Gastrocnemius medialis (tissue), 4 donors: ENCODE data around the gene SMIM12. TPM values are rescaled to one million over a fixed set of nuclear protein-coding genes. Genes with fewer than 3 reads are reported as not detected.

Experiments
- ATAC-seq, 2 donors: fragments of 150-250 bp; one replicate each; pipeline ENCODE4 v1.9.1; 2016
- DNase-seq, 2 donors: peaks; one replicate each; pipeline ENCODE4 v3.0.0-alpha.2; 2019
- H3K27ac ChIP-seq, 4 donors: fragments of 200-600 bp; sonication (generic); 1 replicate in 1 of 4; 2 replicates in 3 of 4; pipeline ENCODE4 v1.5.1; 2016 to 2018; ENCODE audit warnings: mild to moderate bottlenecking in 2 of 4, moderate library complexity in 1 of 4
- H3K27me3 ChIP-seq, 3 donors: fragments of 200-600 bp; sonication (generic) in 2 of 3; 1 replicate in 1 of 3; 2 replicates in 2 of 3; pipeline versions ENCODE4 v1.5.1 to v1.6.0; 2016 to 2019; ENCODE audit warnings: mild to moderate bottlenecking in 1 of 3, moderate library complexity in 1 of 3
- H3K36me3 ChIP-seq, 2 donors: fragments of 200-600 bp; sonication (generic) in 1 of 2; one replicate each; pipeline ENCODE4 v1.5.1; 2017 to 2018
- H3K4me1 ChIP-seq, 2 donors: fragments of 200-600 bp; sonication (generic) in 1 of 2; one replicate each; pipeline ENCODE4 v1.5.1; 2016 to 2017; ENCODE audit warnings: mild to moderate bottlenecking in 2 of 2
- H3K4me3 ChIP-seq, 4 donors: fragments of 200-600 bp; sonication (generic) in 3 of 4; 1 replicate in 1 of 4; 2 replicates in 3 of 4; pipeline ENCODE4 v1.5.1; 2016 to 2019; ENCODE audit warnings: mild to moderate bottlenecking in 2 of 4
- H3K9me3 ChIP-seq, 3 donors: fragments of 200-600 bp; sonication (generic) in 2 of 3; 1 replicate in 1 of 3; 2 replicates in 2 of 3; pipeline ENCODE4 v1.5.1; 2016 to 2019
- POLR2A ChIP-seq, 2 donors: fragments of 450-650 bp; IDR thresholded peaks; one replicate each; pipeline ENCODE4 v1.6.1; 2017; ENCODE audit warnings: antibody characterized with exemption in 2 of 2, mild to moderate bottlenecking in 2 of 2, moderate library complexity in 2 of 2
- in situ Hi-C, 4 donors: fragments of 200-750 bp; cut with MboI; loops; one replicate each; pipeline versions ENCODE4 v1.15.0 to v1.8.0; 2017; ENCODE audit warnings: low sequenced_read_pairs in 4 of 4
- intact Hi-C: fragments of 100-400 bp; cut with DNase I; formaldehyde crosslinking; loops from one replicate; pipeline ENCODE4 v1.15.1; 2023; ENCODE audit warnings: low total_unique reads
- total RNA-seq, 4 donors: library from RNA; depleted of rRNA; stranded (reverse); fragments of >200 nt; gene quantifications; one replicate each; pipeline versions ENCODE4 v1.1.0 to v1.2.3, GENCODE V29; 2016
- TF ChIP-seq, protein P1 (sequence below), 5 experiments: fragments of 450-650 bp in 3 of 5; fragments of 200-600 bp in 2 of 5; sonication (generic) in 2 of 5; IDR thresholded peaks in 4 of 5; conservative IDR thresholded peaks in 1 of 5; 1 replicate in 4 of 5; 2 replicates in 1 of 5; pipeline ENCODE4 v1.5.1; 2016 to 2019; ENCODE audit warnings: antibody characterized with exemption in 5 of 5, mild to moderate bottlenecking in 3 of 5, moderate library complexity in 3 of 5

The SMIM12 gene
- total RNA-seq, 4 donors from 2014 or later = 24.2 to 40.8 (median 35.6) TPM

DNA sequence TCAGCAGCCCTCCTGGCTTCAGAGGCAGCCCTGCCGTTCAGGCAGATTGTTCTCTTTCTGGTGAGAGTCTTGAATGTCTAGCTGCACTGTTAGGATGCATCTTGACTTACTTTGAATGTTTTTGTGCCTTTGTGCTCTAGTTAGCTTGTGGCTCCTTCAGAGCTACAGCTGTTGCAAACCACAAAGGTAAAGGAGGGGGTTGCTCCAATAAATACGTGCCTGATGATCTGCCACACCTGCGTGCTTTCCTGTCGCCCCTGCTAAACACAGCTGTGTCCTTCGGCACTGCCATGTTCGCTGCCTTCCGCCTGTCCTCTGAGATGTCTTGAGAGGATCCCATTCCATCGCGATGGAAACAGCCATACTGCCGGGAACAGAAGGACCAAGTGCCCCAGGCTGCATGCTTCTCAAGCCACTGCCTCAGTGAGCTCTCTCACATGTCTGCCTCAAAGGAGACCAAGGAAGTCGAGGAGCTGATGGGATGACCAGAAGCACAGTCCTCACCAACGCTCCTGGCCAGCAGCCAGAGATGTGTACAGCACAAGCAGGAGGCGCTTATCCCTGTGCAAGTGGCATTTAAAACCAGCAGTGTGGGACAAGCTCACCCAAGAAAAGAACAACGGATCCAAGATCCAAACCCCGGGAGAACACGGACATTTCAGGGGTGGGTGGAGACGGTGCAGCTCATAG lies 12.0 kb upstream of the SMIM12 start:
- Histone ChIP-seq H3K27me3 (peaks cover 18 to 33% (median 23%) of the 10 kb centered on the region in 3 donors), H3K9me3 (no peaks in the 10 kb centered on the region), H3K4me3 (no peak overlapping the region), H3K4me1 (peaks cover 0 to 4% of the 10 kb centered on the region in 2 donors), H3K36me3 (no peaks in the 10 kb centered on the region), H3K27ac (no peak overlapping the region)
- intact Hi-C loops = no loop called here
- in situ Hi-C loops = loop anchor here in 1 of 4 donors (25.0 kb wide), 1 partner anchor 316 kb away; the partner anchor contains the start of gene SFPQ
- DNase-seq = no peak
- ATAC-seq = no peak
- TF ChIP-seq, protein P1, sequence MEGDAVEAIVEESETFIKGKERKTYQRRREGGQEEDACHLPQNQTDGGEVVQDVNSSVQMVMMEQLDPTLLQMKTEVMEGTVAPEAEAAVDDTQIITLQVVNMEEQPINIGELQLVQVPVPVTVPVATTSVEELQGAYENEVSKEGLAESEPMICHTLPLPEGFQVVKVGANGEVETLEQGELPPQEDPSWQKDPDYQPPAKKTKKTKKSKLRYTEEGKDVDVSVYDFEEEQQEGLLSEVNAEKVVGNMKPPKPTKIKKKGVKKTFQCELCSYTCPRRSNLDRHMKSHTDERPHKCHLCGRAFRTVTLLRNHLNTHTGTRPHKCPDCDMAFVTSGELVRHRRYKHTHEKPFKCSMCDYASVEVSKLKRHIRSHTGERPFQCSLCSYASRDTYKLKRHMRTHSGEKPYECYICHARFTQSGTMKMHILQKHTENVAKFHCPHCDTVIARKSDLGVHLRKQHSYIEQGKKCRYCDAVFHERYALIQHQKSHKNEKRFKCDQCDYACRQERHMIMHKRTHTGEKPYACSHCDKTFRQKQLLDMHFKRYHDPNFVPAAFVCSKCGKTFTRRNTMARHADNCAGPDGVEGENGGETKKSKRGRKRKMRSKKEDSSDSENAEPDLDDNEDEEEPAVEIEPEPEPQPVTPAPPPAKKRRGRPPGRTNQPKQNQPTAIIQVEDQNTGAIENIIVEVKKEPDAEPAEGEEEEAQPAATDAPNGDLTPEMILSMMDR (IDR thresholded peaks at IDR 0.05 in 4 of 5, conservative IDR thresholded peaks at IDR 0.05 in 1 of 5) = no peak
- TF ChIP-seq POLR2A (IDR thresholded peaks at IDR 0.05) = no peak

DNA sequence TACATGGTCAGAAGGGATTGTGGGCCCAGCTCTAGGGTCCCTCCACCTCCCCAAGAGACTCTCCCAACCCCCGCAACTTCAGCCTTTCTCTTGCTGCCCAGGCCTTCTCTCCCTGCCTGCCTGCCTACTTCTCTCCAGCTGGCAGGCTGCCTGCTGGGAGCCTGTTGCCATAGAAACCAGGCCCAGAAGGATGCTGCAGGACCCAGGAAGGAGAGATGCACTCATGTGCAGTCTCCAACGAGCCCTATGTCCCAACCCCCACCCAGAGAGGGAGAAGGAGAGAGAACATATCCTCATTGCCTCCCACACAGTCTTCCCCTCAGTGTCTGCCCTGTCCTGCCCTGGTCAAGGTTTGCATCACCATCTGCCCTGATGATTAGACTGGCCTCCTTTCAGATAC lies 10.8 kb upstream of the SMIM12 start:
- intact Hi-C loops = no loop called here
- no peak overlapping the region for H3K27ac ChIP-seq
- H3K27me3 ChIP-seq = peaks cover 17 to 25% (median 18%) of the 10 kb centered on the region in 3 donors
- H3K4me1 ChIP-seq = peaks cover 4 to 5% of the 10 kb centered on the region in 2 donors
- no peaks in the 10 kb centered on the region for H3K36me3 ChIP-seq
- no peak overlapping the region for H3K4me3 ChIP-seq
- TF ChIP-seq, protein P1 (IDR thresholded peaks at IDR 0.05 in 4 of 5, conservative IDR thresholded peaks at IDR 0.05 in 1 of 5) = no peak
- TF ChIP-seq POLR2A (IDR thresholded peaks at IDR 0.05) = no peak
- no peak for DNase-seq
- in situ Hi-C loops = loop anchor here in 1 of 4 donors (25.0 kb wide), 1 partner anchor 317 kb away; the partner anchor contains the start of gene SFPQ
- ATAC-seq = no peak
- no peaks in the 10 kb centered on the region for H3K9me3 ChIP-seq

DNA sequence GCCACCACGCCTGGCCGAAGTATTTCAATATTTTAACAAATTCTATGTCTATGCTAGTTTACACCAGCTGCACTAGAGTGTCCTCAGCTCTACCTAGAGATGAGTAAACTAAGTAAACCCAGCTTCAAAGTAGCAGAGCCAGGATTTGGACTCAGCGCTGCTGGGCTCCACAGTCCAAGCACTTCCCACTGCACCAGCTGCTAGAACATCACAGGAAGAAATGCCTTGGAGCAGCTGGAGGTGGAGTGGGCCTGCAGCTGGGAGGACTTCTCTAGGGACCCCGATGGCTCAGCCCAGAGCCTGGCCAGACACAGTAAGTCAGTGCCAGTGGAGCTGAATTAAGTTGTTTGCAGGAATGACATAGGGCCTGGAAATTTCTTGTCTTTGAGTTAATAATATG lies 10.2 kb upstream of the SMIM12 start:
- DNase-seq (no peak), ATAC-seq (no peak)
- TF ChIP-seq POLR2A (IDR thresholded peaks at IDR 0.05) = no peak
- TF ChIP-seq, protein P1 (IDR thresholded peaks at IDR 0.05 in 4 of 5, conservative IDR thresholded peaks at IDR 0.05 in 1 of 5) = no peak
- Histone ChIP-seq H3K9me3 (no peaks in the 10 kb centered on the region), H3K36me3 (no peaks in the 10 kb centered on the region), H3K4me3 (no peak overlapping the region), H3K27ac (no peak overlapping the region), H3K27me3 (peaks cover 17 to 21% (median 17%) of the 10 kb centered on the region in 3 donors), H3K4me1 (peaks cover 5 to 6% of the 10 kb centered on the region in 2 donors)
- in situ Hi-C loops (loop anchor here in 1 of 4 donors (25.0 kb wide), 1 partner anchor 318 kb away; the partner anchor contains the start of gene SFPQ), intact Hi-C loops (loop anchor here (5.0 to 10.0 kb wide), 2 partner anchors 82 to 325 kb away; partner anchors contain the start of gene SFPQ)

DNA sequence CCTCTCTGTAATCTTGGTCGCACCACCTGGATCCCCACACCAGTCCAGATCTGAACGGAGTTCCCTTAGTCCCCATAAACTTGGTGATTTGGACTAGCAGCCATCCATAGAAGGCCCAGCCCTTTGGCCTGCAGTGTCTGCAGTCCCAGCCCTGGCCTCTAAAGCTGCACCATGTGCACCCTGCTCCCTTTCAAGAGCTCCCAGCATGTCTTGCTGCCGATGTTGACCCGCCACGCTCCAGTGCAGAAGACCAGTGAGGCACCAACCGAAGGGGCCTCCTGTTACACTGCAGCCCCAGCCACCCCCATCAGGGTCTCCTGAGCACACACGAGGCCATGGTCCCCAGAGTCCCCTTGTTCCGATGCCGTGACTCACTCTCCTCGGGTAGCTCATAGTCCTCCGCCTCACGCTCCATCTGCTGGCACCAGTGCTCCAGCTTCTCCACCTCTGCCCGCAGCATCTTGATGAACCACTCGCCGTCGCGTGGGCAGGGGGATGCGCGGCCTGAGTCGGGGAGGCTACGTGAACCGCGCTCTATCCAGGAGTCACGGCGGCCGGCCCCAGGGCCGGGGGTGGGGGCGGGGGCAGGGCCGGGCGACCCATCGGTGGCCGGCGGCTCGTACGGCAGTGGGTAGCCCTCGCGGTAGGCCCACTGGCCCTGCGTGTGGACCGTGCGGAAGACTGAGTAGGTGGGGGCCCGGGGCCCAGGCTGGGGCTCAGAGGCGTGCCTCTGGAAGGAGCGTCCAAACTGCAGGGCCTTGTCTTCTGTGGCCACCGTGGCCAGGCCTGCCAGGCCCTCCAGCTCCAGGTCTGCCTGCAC lies 8.9 kb upstream of the SMIM12 start:
- DNase-seq (no peak), ATAC-seq (no peak)
- in situ Hi-C loops (loop anchor here in 1 of 4 donors (25.0 kb wide), 1 partner anchor 319 kb away; the partner anchor contains the start of gene SFPQ), intact Hi-C loops (loop anchor here (5.0 to 10.0 kb wide), 2 partner anchors 81 to 326 kb away; partner anchors contain the start of gene SFPQ)
- H3K27me3 ChIP-seq = peaks cover 4 to 8% (median 4%) of the 10 kb centered on the region in 3 donors
- no peak overlapping the region for H3K27ac ChIP-seq
- TF ChIP-seq, protein P1 (IDR thresholded peaks at IDR 0.05 in 4 of 5, conservative IDR thresholded peaks at IDR 0.05 in 1 of 5) = no peak
- TF ChIP-seq POLR2A (IDR thresholded peaks at IDR 0.05) = no peak
- peaks cover 5 to 6% of the 10 kb centered on the region in 2 donors for H3K4me1 ChIP-seq
- no peaks in the 10 kb centered on the region for H3K9me3 ChIP-seq
- H3K36me3 ChIP-seq = no peaks in the 10 kb centered on the region
- H3K4me3 ChIP-seq = no peak overlapping the region
